Left lobe of liver (tissue), 2 donors: ENCODE results near the gene AAMDC. TPM values are rescaled to one million over a fixed set of nuclear protein-coding genes. Genes with fewer than 3 reads are reported as not detected.

Experiments used
- ATAC-seq: fragments of 200-7000 bp; cut with Tn5 transposase; one replicate; pipeline ENCODE4 v1.9.1; 2020; ENCODE audit warnings: mild to moderate bottlenecking, moderate library complexity
- DNase-seq: peaks from one replicate; pipeline ENCODE4 v3.0.0-alpha.2; 2020; ENCODE audit warnings: low spot score
- total RNA-seq: library from RNA; stranded (reverse); gene quantifications from one replicate; pipeline ENCODE4 v1.2.1, GENCODE V29; 2021
- donor health status: DM: no; HTN: no; CAD: no; lungs with moderate emphysema.
- donor health status: DM: no; HTN: yes; CAD: no.

AAMDC gene
- total RNA-seq, result 18.5 TPM

DNA sequence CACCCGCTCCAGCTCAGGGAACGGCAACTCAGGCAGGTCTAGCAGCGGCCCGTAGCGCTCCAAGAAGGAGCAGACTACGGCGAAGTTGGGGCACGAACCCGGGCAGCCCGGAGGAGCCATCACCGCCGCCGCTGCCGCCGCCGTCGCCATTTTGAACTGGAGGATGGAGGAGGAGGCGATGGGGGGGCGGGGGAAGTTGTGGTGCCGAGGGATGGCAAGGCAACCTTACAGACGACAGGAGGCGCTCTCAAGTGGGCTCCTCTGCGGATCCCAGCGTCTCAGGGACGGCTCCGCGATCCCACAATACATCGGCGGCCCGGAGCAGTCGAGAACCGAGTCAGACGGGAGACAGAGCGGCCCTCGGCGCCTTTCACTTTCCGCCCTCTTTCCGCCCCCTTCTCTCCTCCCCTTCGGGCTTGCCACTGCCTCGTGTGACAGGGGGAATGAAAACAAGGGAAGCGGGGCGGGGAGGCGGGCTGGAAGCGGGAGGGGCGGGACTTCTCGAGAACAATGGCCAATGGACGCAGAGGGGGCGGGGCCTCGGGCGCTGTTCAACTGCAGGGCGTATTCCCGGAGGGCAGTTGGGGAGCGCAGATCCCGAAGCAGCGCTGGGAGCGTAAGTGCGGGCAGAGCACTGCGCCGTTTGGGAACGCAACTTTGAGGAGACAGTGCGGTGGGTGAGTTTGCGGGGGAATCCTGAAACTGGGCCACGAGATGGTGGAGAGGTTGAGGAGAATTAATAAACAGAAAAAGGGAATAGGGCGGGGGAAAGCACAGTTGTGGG is at the start of gene AAMDC, which contains the start of gene RSF1:
AAMDC (plus strand) TSS at position 580 of the 784 bp plus-strand sequence. CDS start 21,353 bp downstream, outside the sequence.
RSF1 (minus strand) TSS at position 158 of the 784 bp plus-strand sequence; CDS start at position 150, 8 bp downstream.
- ATAC-seq, result peak; percentile 91
- DNase-seq, result peak; percentile 99

DNA sequence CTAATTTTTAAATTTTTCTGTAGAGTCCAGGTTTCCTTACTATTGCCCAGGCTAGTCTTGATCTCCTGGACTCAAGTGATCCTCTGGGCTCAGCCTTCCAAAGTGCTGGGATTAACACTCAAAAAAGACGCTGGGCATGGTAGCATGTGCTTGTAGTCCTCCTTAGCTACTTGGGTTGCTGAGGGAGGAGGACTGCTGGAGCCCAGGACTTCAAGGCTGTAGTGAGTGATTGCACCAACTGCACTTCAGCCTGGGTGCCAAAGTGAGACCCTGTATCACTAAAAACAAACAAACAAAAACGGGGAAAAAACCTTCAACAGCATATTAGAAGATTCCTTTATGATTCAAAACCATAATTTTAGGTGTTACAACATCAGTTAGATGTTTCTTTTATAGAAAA is 45.0 kb upstream of the AAMDC start:
- ATAC-seq (no peak), DNase-seq (no peak)

DNA sequence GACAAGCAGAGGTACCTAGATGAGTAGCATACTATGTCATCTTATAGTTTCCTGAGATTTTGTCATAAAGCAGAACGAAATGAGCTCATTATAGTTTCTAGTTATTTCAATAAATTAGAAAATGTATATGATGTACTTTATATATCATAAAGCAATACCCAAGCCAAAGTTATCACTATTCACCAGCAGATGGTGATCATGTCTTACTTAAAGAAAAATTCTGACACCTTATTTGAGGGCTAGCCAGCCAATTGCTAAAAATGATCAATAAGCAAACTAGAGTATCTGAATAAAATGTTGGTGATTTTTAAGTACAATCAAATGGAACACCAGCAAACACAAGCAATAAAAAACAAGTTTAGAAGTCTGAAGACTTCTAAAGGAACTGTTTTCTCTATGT is 44.5 kb upstream of the AAMDC start:
- DNase-seq (no peak), ATAC-seq (no peak)

DNA sequence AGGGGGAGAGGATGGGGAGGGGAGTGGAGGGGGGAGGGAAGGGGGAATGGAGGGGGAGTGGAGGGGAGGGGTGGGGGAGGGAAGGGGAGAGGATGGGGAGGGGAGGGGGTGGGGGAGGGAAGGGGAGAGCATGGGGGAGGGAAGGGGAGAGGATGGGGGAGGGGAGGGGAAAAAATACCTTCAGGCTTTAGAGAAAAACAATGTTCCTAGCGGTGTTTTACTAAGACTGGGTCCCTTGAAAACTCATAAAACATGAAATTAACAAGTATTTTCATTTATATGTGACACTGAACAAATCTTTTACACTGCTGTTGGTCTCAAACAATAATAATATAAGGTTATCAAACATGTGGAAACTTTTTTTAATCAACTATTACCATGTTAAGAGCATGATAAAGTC is 42.8 kb upstream of the AAMDC start:
- DNase-seq (no peak), ATAC-seq (no peak)

DNA sequence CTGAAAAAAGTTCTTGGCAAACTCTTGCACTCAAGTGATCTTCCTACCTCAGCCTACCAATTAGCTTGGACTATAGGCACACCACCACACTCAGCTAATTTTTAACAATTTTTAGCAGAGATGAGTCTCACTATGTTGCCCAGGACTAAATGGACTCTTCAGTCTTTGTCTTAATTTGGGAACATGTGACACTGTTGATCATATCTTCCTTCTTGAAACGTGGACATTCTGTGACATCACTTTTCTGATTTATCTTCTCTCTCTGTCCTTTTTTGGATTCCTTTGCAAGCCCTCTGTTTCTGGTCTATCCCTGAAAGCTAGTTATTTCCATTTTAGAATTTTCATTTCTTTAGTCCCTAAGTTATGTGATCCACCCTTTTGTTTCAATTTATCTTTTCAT is 42.4 kb upstream of the AAMDC start:
- ATAC-seq (no peak), DNase-seq (no peak)

DNA sequence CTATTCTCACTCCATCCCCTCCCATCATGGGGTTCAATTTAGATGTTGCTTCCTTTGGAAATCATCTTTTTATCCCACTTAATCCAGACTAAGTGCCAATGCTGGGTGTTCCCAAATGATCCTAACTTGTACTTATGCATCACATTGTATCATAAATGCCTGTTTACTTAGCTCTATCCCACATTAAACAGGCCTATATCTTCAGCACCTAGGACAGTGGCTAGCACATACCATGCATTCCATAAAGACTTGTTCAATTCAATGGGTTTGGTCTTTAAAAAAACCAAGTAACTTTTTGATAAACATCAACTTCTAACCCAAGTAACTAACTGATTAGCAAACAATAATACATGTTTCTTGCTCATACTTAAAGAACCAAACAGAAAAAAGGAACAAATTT is 41.0 kb upstream of the AAMDC start:
- ATAC-seq, result no peak
- no peak for DNase-seq

DNA sequence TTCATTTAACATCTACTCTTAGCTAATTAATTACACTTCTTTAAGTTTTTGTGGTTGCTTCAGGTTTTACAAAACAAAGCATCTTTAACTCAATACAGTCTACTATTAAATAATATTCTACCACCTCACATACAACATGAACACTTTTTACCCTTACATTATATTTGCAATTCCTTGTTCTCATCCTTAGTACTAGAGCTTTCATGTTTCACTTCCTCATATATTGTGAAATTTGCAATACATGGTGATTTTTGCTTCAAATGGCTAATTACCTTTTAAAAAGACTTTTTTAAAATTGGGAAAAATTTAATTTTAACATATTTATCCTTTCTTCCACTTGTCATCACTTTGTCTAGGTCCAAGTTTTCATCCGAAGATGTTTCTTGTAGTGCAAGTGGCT is 37.9 kb upstream of the AAMDC start:
- no peak for ATAC-seq

DNA sequence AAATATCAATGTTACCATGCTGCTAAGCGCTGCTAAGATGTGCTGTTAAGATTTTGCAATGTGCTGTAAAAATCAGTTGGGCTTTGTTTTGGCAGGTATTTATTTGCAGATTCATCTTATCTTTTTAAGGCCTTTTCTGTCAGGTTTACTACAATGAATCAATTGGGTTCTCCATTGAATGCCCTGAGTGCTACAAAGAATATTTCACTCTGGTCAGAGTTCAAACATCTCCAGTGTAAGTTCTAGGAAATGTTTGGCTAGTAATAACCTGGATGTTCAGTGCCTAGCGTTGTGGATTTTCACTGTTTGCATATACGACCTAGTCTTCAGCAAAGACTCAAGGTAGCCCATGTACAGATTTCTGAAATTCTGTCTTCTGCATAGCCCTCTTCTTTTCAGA is 36.4 kb upstream of the AAMDC start:
- DNase-seq, result no peak

More for the DNA sequence above, 37.9 kb upstream of the AAMDC start:
- DNase-seq, result no peak

DNA sequence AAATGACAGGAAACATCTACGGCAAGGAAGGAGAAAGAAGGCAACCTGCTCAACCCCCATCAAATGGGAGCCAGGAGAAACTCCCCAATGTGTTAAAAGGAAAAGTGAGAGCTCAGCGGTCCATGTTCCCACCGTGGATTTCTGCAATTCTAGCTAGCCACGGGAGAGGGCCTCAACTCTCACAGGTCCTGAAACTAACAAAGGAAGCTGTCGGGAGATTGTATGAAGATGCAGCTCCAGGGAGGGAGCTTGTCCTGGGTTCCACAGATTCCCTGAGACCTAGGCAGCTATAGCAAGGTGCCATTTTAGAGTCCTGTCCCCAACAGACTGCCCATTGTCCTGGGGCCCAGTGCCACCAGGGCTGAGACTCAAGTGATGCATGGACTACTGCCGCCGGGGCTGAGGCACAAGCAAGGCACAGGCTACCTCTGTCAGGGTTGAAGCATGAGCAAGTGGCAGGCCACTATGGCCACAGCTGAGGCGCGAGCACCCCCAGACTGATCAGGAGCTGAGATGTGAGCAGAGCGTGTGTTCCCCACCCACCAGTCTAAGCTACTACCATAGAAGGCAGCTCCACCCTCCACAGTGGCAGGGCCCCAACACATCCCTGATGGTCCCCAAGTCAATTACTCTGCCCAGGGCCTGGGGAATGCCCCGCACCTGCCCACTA is 31.7 kb upstream of the AAMDC start:
- DNase-seq (no peak), ATAC-seq (no peak)

More for the DNA sequence above, 36.4 kb upstream of the AAMDC start:
- peak; percentile 87 for ATAC-seq

DNA sequence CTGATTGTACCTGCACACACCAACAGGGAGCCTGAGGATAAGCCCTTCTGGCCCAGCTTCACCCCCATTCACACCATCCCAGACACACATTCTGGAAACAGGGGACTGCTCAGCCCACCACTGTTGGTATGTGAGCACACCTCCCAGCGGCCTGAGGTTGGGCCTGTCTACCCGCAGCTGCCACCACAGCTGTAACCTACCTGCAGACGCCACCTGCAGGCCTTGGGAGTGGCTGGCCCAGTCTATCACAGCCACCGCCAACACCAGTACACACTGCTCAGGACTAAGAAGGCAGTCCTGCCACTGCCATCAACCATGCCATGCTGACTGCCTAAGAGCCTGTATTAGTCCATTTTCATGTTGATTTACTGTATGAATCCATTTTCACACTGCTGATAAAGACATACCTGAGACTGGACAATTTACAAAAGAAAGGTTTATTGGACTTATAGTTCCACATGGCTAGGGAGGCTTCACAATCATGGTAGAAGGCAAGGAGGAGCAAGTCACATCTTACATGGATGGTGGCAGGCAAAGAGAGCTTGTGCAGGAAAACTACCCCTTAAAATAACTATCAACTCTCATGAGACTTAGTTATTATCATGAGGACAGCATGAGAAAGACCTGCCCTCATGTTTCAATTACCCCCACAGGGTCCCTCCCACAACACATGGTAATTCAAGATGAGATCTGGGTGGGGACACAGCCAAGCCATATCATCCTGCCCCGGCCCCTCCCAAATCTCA is 31.0 kb upstream of the AAMDC start:
- DNase-seq (no peak), ATAC-seq (no peak)

DNA sequence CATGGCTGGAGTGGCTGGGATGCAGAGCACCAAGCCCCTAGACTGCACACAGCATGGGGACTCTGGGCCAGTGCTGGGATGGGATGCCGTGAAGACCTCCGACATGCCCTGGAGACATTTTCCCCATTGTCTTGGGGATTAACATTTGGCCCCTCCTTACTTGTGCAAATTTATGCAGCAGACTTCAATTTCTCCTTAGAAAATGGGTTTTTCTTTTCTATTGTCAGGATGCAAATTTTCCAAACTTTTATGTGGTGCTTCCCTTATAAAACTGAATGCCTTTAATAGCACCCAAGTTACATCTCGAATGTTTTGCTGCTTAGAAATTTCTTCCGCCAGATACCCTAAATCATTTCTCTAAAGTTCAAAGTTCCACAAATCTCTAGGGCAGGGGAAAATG is 29.6 kb upstream of the AAMDC start:
- DNase-seq, result no peak
- ATAC-seq, result no peak

DNA sequence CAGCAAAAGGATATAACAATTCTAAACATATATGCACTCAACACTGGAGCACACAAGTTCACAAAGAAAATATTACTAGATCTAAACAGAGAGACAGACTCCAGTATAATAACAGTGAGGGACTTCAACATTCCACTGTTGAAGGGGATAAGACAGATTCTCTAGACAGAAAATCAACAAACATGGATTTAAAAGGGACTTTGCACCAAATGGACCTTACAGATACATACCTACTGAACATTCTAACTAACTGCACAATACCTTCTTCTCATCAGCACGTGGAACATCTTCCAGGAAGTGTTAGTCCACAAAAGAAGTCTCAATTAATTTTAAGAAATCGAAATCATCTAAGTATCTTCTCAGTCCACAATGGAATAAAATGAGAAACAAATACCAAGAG is 27.0 kb upstream of the AAMDC start:
- no peak for DNase-seq
- no peak for ATAC-seq

DNA sequence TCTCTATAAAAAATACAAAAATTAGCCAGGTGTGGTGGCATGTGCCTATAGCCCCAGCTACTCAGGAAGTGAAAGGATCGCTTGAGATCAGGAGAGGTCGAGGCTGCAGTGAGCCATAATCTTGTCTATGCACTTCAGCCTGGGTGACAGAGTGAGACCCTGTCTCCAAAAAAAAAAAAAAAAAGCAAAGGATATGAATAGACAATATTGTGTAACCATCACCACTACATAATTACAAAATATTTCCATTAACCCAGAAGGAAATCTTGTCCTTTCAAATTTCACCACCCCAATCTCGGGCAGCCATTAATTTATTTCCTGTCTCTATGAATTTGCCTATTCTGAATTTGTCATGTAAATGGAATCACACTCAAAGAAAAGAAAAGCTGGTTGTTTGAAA is 21.6 kb upstream of the AAMDC start:
- no peak for ATAC-seq
- no peak for DNase-seq

DNA sequence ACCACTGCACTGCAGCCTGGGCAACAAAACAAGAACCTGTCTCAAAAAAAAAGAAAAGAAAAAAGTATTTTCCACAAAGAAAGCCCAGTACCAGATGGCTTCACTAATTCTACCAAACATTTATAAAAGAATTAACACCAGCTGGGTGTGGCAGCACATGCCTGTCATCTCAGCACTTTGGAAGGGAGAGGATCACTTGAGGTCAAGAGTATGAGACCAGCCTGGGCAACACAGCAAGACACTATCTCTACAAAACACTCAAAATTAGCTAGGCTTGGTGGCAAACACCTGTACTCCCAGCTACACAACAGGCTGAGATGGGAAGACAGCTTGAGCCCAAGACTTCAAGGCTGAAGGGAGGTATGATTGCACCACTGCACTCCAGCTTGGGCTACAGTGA is 20.5 kb upstream of the AAMDC start:
- ATAC-seq, result no peak
- DNase-seq, result no peak

DNA sequence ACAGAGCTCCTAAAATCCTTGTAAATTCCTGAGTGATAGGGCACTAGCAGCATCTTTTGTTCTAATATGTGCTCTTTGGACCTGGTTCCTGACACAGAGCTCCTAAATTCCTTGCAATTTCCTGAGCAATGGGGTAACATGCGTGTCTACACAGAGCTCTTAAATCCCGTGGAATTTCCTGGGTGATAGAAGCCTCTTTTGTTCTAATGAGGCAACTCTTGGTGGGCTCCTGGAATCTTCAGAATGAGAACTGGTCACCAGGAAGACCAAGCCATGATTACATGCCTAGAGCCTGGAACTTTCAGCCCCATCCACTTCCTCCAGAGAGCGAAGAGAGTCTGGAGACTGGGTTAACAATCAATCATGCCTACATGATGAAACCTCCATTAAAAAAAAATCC is 19.5 kb upstream of the AAMDC start:
- no peak for ATAC-seq

DNA sequence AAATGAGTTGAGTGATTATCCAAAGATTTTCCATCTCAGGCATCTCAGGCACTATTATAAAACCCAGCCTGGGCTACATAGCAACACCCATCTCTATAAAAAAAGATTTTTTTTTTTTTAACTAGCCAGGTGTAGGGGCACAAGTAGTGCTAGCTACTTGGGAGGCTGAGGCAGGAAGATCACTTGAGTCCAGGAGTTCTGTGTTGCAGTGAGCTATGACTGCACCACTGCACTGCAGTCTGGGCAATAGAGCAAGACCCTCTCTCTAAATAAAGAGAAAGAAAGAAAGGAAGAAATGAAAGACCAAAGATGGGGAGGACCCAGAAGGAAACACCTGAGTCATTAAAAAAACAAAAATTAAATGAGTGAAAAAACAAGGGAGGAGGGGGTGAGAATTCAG is 14.5 kb upstream of the AAMDC start:
- ATAC-seq, result no peak
- DNase-seq, result no peak

More for the DNA sequence above, 19.5 kb upstream of the AAMDC start:
- DNase-seq, result no peak

DNA sequence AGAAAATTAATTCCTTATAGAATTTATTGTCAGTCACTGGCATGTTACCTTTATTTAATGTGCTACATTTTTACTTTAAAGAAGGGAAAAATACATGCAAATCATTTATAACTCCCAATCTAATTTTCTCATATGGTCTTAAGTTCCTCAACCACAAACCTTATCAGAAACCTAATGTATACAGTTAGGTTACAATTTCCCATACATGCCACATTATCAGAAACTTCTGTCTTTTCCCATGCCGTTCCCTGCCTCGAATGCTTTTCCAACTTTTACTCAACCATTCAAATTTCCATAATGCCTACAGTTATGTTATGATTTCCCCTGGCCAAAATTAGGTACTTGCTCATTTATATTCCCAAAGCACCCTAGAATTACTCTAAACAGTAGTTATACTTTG is 14.0 kb upstream of the AAMDC start:
- DNase-seq (no peak), ATAC-seq (no peak)

DNA sequence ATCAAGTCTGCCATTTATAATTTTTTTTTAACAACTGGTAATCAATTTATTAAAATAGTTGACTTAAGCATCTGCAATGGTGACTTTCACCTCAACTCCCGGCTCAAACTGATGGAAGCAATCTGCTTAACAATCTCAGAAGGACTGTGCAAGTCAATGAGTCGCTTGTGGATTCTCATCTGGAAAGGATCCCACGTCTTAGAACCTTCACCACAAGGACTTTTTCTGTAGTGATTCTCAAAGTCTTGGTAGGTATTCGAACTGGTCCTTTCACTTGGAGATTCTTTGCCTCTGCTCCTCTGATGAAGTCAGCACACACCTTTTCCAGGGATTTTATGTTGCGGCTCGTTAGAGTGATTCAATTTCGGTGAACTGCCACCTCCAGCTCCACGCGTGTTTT is 7.7 kb upstream of the AAMDC start:
- ATAC-seq (no peak), DNase-seq (no peak)

DNA sequence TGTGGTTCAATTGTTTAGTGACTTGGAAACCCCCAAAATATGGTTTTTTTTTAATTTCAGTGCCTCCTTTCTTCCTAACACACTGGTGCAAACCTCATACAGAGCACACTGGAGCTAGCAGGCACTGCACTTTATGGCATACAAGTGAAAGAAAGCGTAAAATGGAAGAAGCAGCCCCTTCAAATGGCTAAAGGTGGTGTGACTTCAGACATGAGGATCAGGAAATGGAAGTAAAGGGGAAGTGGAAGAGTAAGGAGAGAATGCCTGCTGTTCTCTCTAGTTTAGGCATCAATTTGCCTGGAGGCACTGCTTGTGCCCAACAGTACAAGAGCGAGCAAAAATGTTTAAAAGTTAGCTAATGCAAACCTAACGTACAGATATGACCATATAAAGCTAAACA is 6.1 kb upstream of the AAMDC start:
- no peak for DNase-seq
- ATAC-seq, result no peak

DNA sequence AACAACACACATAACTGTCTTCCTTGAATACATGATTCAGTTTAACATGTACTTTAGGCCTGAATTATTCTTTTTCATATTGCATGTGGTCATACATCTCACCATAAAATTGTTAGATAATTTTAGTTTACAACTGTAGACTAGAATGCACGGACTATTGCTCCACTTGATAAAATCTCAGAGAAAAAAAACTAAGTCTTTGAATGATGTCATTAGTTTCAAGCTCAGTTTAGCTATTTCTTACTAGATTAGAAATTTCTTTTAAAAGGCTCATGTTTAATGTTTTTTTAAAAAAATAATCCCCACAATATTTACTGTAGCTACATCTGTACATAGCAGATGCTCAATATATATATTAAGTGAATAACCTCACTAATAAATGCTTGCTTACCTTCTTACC is 5.5 kb upstream of the AAMDC start:
- DNase-seq (no peak), ATAC-seq (no peak)

DNA sequence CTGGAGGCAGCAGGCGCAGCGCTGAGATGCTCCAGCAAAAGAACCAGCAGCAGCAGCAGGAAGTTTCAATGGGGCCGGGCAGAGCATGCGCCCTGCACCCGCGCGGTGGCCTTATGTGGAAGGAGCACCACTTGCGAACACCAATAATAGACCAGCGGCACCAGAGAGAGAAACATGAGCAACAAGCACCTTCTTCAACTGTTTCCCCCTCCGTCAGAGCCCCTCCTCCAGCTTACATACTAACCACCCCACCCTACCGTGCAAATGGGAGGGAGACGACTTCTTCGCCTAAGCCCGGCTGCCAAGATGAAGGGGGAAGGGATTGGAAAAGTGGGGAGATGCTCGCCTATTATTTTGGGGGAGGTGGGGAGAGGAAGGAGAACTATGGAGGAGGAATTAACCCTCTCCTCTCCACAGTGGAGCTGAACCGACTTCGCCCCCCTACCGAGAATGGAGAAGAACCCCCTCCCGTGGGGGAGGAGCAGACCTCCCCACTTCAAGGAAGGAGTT is 1.5 kb upstream of the AAMDC start:
- ATAC-seq (peak; percentile 54), DNase-seq (peak; percentile 81)
